Body of pancreas (tissue), 4 donors: ENCODE measurements around the gene UNC93B1. TPM values are rescaled to one million over a fixed set of nuclear protein-coding genes. Genes with fewer than 3 reads are reported as not detected.

Experiments
- ATAC-seq: fragments of 150-250 bp; one replicate; pipeline ENCODE4 v1.9.1; 2016
- DNase-seq, 4 donors: peaks; one replicate each; pipeline ENCODE4 v3.0.0-alpha.2; 2019
- H3K27ac ChIP-seq, 4 donors: fragments of 200-600 bp; sonication (generic); 1 replicate in 3 of 4; 2 replicates in 1 of 4; pipeline versions ENCODE4 v1.5.1 to v1.6.1; 2016 to 2019; ENCODE audit warnings: mild to moderate bottlenecking in 1 of 4, mixed read lengths in 1 of 4, moderate library complexity in 1 of 4
- H3K27me3 ChIP-seq, 2 donors: fragments of 200-600 bp; sonication (generic); one replicate each; pipeline ENCODE4 v1.6.0; 2016; ENCODE audit warnings: mild to moderate bottlenecking in 1 of 2
- H3K36me3 ChIP-seq, 2 donors: fragments of 200-600 bp; sonication (generic); replicated peaks in 1 of 2; 2 replicates each; pipeline ENCODE4 v1.5.1; 2016; ENCODE audit warnings: low read depth in 2 of 2; ENCODE audit not compliant: insufficient read depth in 1 of 2
- H3K4me1 ChIP-seq: fragments of 200-600 bp; sonication (generic); one replicate; pipeline ENCODE4 v1.6.0; 2016
- H3K4me3 ChIP-seq, 2 donors: fragments of 200-600 bp; sonication (generic); 1 replicate in 1 of 2; 2 replicates in 1 of 2; pipeline ENCODE4 v1.5.1; 2016 to 2019
- H3K9me3 ChIP-seq, 3 donors: fragments of 200-600 bp; sonication (generic); 1 replicate in 2 of 3; 2 replicates in 1 of 3; pipeline ENCODE4 v1.5.1; 2016
- POLR2A ChIP-seq, 3 donors: fragments of 450-650 bp; IDR thresholded peaks; one replicate each; pipeline ENCODE4 v1.6.1; 2016; ENCODE audit warnings: antibody characterized with exemption in 3 of 3, mild to moderate bottlenecking in 2 of 3
- WGBS, 2 donors: methylation state at CpG; one replicate each; pipeline ENCODE4 v1.1.5; 2017; 5-methylcytosine and 5-hydroxymethylcytosine counted together
- intact Hi-C: fragments of 100-400 bp; cut with DNase I; formaldehyde crosslinking; loops from one replicate; pipeline ENCODE4 v1.15.1; 2023
- total RNA-seq, 2 donors: library from RNA; depleted of rRNA; stranded (reverse); fragments of >200 nt; gene quantifications; one replicate each; pipeline ENCODE4 v1.1.0, GENCODE V29; 2016
- TF ChIP-seq, protein P1 (sequence below), 7 experiments: fragments of 450-650 bp in 4 of 7; fragments of 200-600 bp in 3 of 7; sonication (generic) in 3 of 7; IDR thresholded peaks; one replicate each; pipeline ENCODE4 v1.5.1; 2016 to 2019; ENCODE audit warnings: antibody characterized with exemption in 7 of 7

Gene UNC93B1
- total RNA-seq, 2 donors from 2014 or later = 33.9 to 40.5 TPM

DNA sequence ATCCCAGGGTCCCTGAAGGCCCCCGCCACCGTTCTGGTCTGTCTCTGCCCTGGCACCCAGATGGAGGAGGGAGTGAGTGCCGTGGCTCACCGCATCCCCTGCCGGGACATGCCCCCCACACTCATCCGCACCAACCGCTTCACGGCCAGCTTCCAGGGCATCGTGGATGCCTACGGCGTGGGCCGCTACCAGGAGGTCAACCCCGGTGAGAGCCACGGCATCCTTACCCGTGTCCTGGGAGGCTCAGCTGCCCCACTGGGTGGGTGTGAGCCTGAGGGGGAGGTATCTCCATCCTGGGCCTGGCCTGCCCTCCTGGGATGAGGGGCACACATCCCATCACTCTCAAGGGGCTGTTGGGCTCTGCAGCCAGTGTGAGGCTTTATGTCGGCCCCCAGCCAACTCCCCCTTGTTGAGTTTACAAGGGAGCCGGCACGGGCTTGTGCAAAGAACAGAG, 41.0 kb upstream of the UNC93B1 start:
- H3K4me3 ChIP-seq = no peak overlapping the region
- no peaks in the 10 kb centered on the region for H3K27me3 ChIP-seq
- H3K9me3 ChIP-seq = no peaks in the 10 kb centered on the region
- 92 to 94% methylated on average over 2 to 17 of the region's 18 CpGs for WGBS, 2 donors
- no peak for TF ChIP-seq POLR2A (IDR thresholded peaks at IDR 0.05)
- TF ChIP-seq, protein P1, sequence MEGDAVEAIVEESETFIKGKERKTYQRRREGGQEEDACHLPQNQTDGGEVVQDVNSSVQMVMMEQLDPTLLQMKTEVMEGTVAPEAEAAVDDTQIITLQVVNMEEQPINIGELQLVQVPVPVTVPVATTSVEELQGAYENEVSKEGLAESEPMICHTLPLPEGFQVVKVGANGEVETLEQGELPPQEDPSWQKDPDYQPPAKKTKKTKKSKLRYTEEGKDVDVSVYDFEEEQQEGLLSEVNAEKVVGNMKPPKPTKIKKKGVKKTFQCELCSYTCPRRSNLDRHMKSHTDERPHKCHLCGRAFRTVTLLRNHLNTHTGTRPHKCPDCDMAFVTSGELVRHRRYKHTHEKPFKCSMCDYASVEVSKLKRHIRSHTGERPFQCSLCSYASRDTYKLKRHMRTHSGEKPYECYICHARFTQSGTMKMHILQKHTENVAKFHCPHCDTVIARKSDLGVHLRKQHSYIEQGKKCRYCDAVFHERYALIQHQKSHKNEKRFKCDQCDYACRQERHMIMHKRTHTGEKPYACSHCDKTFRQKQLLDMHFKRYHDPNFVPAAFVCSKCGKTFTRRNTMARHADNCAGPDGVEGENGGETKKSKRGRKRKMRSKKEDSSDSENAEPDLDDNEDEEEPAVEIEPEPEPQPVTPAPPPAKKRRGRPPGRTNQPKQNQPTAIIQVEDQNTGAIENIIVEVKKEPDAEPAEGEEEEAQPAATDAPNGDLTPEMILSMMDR (IDR thresholded peaks at IDR 0.05) = no peak
- intact Hi-C loops = no loop called here
- no peak for DNase-seq
- peaks cover 7 to 15% of the 10 kb centered on the region in 2 donors for H3K36me3 ChIP-seq
- ATAC-seq = no peak
- H3K27ac ChIP-seq = peak overlapping the region in 1 of 4 donors; percentile 96
- peaks cover 74% of the 10 kb centered on the region for H3K4me1 ChIP-seq

DNA sequence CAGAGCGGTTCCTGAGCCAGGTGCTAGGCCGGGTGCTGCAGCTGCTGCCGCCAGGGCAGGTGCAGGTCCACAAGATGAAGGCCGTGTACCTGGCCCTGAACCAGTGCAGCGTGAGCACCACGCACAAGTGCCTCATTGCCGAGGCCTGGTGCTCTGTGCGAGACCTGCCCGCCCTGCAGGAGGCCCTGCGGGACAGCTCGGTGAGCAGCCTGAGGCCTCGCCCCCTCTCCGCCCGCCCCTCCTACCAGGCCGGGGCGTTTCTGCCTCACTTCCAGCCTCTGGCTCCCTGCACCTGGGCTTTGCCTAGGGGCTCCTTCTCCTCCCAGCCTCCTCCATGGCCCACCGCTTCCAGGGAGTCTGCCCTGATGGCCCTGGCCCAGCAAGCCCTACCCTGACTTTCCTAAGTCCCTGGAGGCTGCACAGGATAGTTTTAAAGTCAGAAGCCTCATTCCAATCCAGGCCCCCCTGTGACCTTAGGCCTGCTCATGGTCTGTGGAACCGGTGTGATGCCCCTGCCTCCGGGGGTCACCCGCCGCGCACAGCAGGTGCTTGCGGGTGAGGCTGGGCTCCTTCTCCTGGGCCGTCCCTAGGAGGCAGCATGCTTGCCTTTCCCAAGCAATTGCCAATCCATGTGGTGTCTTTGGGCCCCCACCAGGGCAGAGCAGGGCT, 40.4 kb upstream of the UNC93B1 start:
- Histone ChIP-seq H3K4me1 (peaks cover 74% of the 10 kb centered on the region), H3K27me3 (no peaks in the 10 kb centered on the region), H3K27ac (peak overlapping the region; percentile 86 to 96 (median 96)), H3K9me3 (no peaks in the 10 kb centered on the region), H3K4me3 (no peak overlapping the region), H3K36me3 (peaks cover 7 to 15% of the 10 kb centered on the region in 2 donors)
- TF ChIP-seq, protein P1 (IDR thresholded peaks at IDR 0.05) = no peak
- TF ChIP-seq POLR2A (IDR thresholded peaks at IDR 0.05) = no peak
- ATAC-seq = no peak
- intact Hi-C loops = no loop called here
- DNase-seq = peak in 3 of 4 donors; percentile 57 to 72 (median 71)
- 55 to 63% methylated on average over 7 to 23 of the region's 24 CpGs for WGBS, 2 donors

DNA sequence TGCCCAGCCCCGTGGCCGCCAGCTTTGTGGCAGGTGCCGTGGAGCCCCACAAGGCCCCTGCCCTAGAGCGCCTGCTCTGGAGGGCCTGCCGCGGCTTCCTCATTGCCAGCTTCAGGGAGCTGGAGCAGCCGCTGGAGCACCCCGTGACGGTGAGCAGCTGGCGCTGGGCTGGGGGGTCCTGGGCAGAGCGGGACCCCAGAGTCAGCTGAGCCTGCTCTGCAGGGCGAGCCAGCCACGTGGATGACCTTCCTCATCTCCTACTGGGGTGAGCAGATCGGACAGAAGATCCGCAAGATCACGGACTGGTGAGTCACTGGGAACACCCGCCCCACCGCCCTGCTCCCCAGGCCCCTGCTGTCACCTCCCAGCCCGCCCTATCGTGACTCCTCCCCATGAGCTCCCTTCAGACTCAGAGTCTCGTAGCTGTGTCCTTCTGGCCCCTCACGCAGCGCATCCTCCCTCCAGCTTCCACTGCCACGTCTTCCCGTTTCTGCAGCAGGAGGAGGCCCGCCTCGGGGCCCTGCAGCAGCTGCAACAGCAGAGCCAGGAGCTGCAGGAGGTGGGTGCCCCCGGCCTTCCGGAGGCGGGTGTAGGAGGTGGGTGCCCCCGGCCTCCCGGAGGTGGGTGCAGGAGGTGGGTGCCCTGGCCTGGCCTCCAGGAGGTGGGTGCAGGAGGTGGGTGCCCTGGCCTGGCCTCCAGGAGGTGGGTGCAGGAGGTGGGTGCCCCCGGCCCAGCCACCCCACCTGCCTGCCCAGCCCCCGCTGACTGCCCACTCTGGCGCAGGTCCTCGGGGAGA, 39.6 kb upstream of the UNC93B1 start:
- Histone ChIP-seq H3K4me3 (no peak overlapping the region), H3K9me3 (no peaks in the 10 kb centered on the region), H3K36me3 (peaks cover 7 to 11% of the 10 kb centered on the region in 2 donors), H3K27me3 (no peaks in the 10 kb centered on the region), H3K27ac (peak overlapping the region; percentile 86 to 96 (median 96)), H3K4me1 (peaks cover 75% of the 10 kb centered on the region)
- WGBS, 2 donors = 50 to 79% methylated on average over 10 to 33 of the region's 36 CpGs
- ATAC-seq = no peak
- peak in 3 of 4 donors; percentile 58 to 82 (median 60) for DNase-seq
- TF ChIP-seq, protein P1 (IDR thresholded peaks at IDR 0.05) = no peak
- TF ChIP-seq POLR2A (IDR thresholded peaks at IDR 0.05) = no peak
- intact Hi-C loops = no loop called here

DNA sequence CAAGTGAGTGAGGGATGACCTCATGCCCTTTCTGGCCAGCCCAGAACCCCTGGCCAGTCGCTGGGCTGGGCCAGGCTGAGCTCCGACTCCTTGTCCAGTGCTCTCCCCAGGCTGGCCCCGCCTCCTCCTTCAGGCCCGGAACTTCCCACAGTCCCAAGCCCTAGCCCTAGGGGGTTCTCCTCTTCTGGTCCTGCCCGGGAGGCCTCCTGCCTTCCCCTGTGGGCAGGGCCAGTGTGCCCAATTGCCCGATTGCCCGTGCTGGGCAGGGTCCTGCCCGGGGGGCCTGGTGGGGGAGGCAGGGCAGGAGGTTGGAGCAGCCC, 39.1 kb upstream of the UNC93B1 start:
- ATAC-seq = no peak
- intact Hi-C loops = no loop called here
- Histone ChIP-seq H3K36me3 (peaks cover 7 to 9% of the 10 kb centered on the region in 2 donors), H3K27me3 (no peaks in the 10 kb centered on the region), H3K9me3 (no peaks in the 10 kb centered on the region), H3K4me1 (peaks cover 81% of the 10 kb centered on the region), H3K27ac (peak overlapping the region; percentile 86 to 96 (median 96)), H3K4me3 (no peak overlapping the region)
- DNase-seq = no peak
- TF ChIP-seq, protein P1 (IDR thresholded peaks at IDR 0.05) = no peak
- WGBS, 2 donors = 27 to 72% methylated on average over 3 to 8 of the region's 8 CpGs
